ENCODE measurements around the gene GNAL. TPM values are rescaled to one million over a fixed set of nuclear protein-coding genes. Genes with fewer than 3 reads are reported as not detected.
A peak's percentile ranks its signal among the peaks of the same experiment; 100 is the strongest.

Gene GNAL
- total RNA-seq, 1 experiment from 2014 or later, result 0.15 TPM

- no TSS peak for BruUV-seq (replicated peaks)
- Histone ChIP-seq H4K20me1 (ENCODE audit: low read length) (no peaks in the 10 kb centered on the region), H3K4me1 (ENCODE audit: insufficient read depth, low read length) (no peaks in the 10 kb centered on the region)
These were observed 52.6 kb downstream of the GNAL start for GRCh38 chr18:11741505-11742145.

GRCh38 chr18:11745521-11745920, 56.5 kb downstream of the GNAL start:
- H3K9me2 ChIP-seq (replicated peaks; ENCODE audit: low read length), result no peaks in the 10 kb centered on the region
- ATAC-seq (no peak), DNase-seq (no peak)
- no peak overlapping the region for H3K4me3 ChIP-seq (ENCODE audit: low read length)
- H2AFZ ChIP-seq (ENCODE audit: low read length), result no peak overlapping the region
- H3K36me3 ChIP-seq (ENCODE audit: low read depth, low read length), result no peaks in the 10 kb centered on the region
- no peaks in the 10 kb centered on the region for H3K9me3 ChIP-seq (ENCODE audit: low read length)
- no peak overlapping the region for H3K9ac ChIP-seq (ENCODE audit: low read length)
- no peak for TF ChIP-seq EZH2phosphoT487 (IDR thresholded peaks at IDR 0.05; ENCODE audit: borderline replicate concordance, low read length)
- no peaks in the 10 kb centered on the region for H3F3A ChIP-seq (ENCODE audit: low read length, unreplicated experiment)
- H3K27ac ChIP-seq (ENCODE audit: low read length), result no peak overlapping the region
- no peaks in the 10 kb centered on the region for H3K79me2 ChIP-seq (ENCODE audit: low read length)
- H3K4me1 ChIP-seq (ENCODE audit: insufficient read depth, low read length), result no peaks in the 10 kb centered on the region
- no peaks in the 10 kb centered on the region for H4K20me1 ChIP-seq (ENCODE audit: low read length)
- peaks cover 93% of the 10 kb centered on the region for H3K27me3 ChIP-seq (ENCODE audit: low read length)
- H3K4me2 ChIP-seq (ENCODE audit: low read length), result no peak overlapping the region
- intact Hi-C loops (cut with micrococcal nuclease), result no loop called here
- ChIA-PET POLR2A (ENCODE audit: unreplicated experiment) (no interaction called here), CTCF (no interaction called here)
- no TSS peak for BruUV-seq (replicated peaks)

More at GRCh38 chr18:11741505-11742145, 52.6 kb downstream of the GNAL start:
- CTCF ChIA-PET, result interaction anchor here (0.7 kb wide), 1 partner anchor 119 kb away, joined by 3 read pairs; no protein-coding TSS in a partner anchor
- H3K9me2 ChIP-seq (replicated peaks; ENCODE audit: low read length), result no peaks in the 10 kb centered on the region
- no peaks in the 10 kb centered on the region for H3K36me3 ChIP-seq (ENCODE audit: low read depth, low read length)
- H3K79me2 ChIP-seq (ENCODE audit: low read length), result no peaks in the 10 kb centered on the region
- POLR2A ChIA-PET (ENCODE audit: unreplicated experiment), result no interaction called here
- H3K4me3 ChIP-seq (ENCODE audit: low read length), result no peak overlapping the region
- H3K27ac ChIP-seq (ENCODE audit: low read length), result no peak overlapping the region
- DNase-seq, result peak; percentile 42
- H3F3A ChIP-seq (ENCODE audit: low read length, unreplicated experiment), result no peaks in the 10 kb centered on the region
- no peak overlapping the region for H3K9ac ChIP-seq (ENCODE audit: low read length)
- no peaks in the 10 kb centered on the region for H3K9me3 ChIP-seq (ENCODE audit: low read length)
- H3K27me3 ChIP-seq (ENCODE audit: low read length), result peaks cover 97% of the 10 kb centered on the region
- ATAC-seq, result peak; percentile 71
- TF ChIP-seq EZH2 (IDR thresholded peaks at IDR 0.05; ENCODE audit: low read length, unreplicated experiment) (no peak), EZH2phosphoT487 (IDR thresholded peaks at IDR 0.05; ENCODE audit: borderline replicate concordance, low read length) (no peak), CTCF (conservative IDR thresholded peaks at IDR 0.05; ENCODE audit: low read depth, low read length) (peak; percentile 75)
- intact Hi-C loops (cut with micrococcal nuclease), result loop anchor here (5.0 kb wide), 1 partner anchor 66 kb away; no protein-coding TSS in a partner anchor
- H2AFZ ChIP-seq (ENCODE audit: low read length), result no peak overlapping the region
- H3K4me2 ChIP-seq (ENCODE audit: low read length), result no peak overlapping the region

- TF ChIP-seq EZH2 (IDR thresholded peaks at IDR 0.05; ENCODE audit: low read length, unreplicated experiment) (no peak), EZH2phosphoT487 (IDR thresholded peaks at IDR 0.05; ENCODE audit: borderline replicate concordance, low read length) (no peak), CTCF (conservative IDR thresholded peaks at IDR 0.05; ENCODE audit: low read depth, low read length) (no peak)
- H3K36me3 ChIP-seq (ENCODE audit: low read depth, low read length), result no peaks in the 10 kb centered on the region
- ChIA-PET CTCF (no interaction called here), POLR2A (ENCODE audit: unreplicated experiment) (no interaction called here)
- no peaks in the 10 kb centered on the region for H4K20me1 ChIP-seq (ENCODE audit: low read length)
- H3K4me3 ChIP-seq (ENCODE audit: low read length), result no peak overlapping the region
- H3K27ac ChIP-seq (ENCODE audit: low read length), result no peak overlapping the region
- H3K4me1 ChIP-seq (ENCODE audit: insufficient read depth, low read length), result no peaks in the 10 kb centered on the region
- no peaks in the 10 kb centered on the region for H3K9me3 ChIP-seq (ENCODE audit: low read length)
- no peak overlapping the region for H2AFZ ChIP-seq (ENCODE audit: low read length)
- no peak overlapping the region for H3K4me2 ChIP-seq (ENCODE audit: low read length)
- no peaks in the 10 kb centered on the region for H3F3A ChIP-seq (ENCODE audit: low read length, unreplicated experiment)
- no TSS peak for BruUV-seq (replicated peaks)
- ATAC-seq (no peak), DNase-seq (no peak)
- no peaks in the 10 kb centered on the region for H3K79me2 ChIP-seq (ENCODE audit: low read length)
- no peaks in the 10 kb centered on the region for H3K9me2 ChIP-seq (replicated peaks; ENCODE audit: low read length)
- H3K9ac ChIP-seq (ENCODE audit: low read length), result no peak overlapping the region
- H3K27me3 ChIP-seq (ENCODE audit: low read length), result peaks cover 79% of the 10 kb centered on the region
- intact Hi-C loops (cut with micrococcal nuclease), result no loop called here
These were observed 58.2 kb downstream of the GNAL start for GRCh38 chr18:11747286-11747685.
